ENCODE data around the gene REST.

- no peak for TF ChIP-seq ZC3H10 (CRISPR knock-in tag; IDR thresholded peaks at IDR 0.05)
- TF ChIP-seq SNAI2 (CRISPR knock-in tag; IDR thresholded peaks at IDR 0.05), result no peak
Observed at GRCh38 chr4:56977321-56978012, 69.8 kb downstream of the REST start, which contains the start of gene NOA1.
